ENCODE data around the gene APBB3.

DNA sequence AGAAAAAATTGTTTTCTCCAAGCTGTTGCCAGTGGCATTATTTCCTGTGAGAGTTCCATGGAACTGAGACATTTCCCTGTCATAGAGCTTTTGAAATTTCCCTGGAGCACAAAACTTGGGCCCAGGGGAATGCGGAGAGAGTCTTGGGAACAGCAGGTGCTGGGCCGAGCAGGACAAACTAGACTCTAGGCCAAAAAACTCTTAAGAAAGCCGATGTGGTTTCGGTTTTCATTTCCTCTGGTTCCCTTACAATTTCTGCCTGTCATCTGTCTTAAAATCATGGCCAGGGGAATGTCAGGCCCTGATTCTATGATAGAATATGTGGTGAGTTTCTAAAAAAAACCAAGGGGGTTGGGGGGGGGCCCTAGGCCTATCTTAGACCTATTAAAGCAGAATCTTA is 4.8 kb upstream of the APBB3 start:
- TF ChIP-seq, protein P1, sequence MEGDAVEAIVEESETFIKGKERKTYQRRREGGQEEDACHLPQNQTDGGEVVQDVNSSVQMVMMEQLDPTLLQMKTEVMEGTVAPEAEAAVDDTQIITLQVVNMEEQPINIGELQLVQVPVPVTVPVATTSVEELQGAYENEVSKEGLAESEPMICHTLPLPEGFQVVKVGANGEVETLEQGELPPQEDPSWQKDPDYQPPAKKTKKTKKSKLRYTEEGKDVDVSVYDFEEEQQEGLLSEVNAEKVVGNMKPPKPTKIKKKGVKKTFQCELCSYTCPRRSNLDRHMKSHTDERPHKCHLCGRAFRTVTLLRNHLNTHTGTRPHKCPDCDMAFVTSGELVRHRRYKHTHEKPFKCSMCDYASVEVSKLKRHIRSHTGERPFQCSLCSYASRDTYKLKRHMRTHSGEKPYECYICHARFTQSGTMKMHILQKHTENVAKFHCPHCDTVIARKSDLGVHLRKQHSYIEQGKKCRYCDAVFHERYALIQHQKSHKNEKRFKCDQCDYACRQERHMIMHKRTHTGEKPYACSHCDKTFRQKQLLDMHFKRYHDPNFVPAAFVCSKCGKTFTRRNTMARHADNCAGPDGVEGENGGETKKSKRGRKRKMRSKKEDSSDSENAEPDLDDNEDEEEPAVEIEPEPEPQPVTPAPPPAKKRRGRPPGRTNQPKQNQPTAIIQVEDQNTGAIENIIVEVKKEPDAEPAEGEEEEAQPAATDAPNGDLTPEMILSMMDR (IDR thresholded peaks at IDR 0.05) = no peak
- TF ChIP-seq POLR2A (IDR thresholded peaks at IDR 0.05) = no peak

Data from tibial nerve (tissue), 3 donors.